ENCODE measurements around the gene GPC5. TPM values are rescaled to one million over a fixed set of nuclear protein-coding genes. Genes with fewer than 3 reads are reported as not detected.

The GPC5 gene
- total RNA-seq, 1 experiment from 2014 or later = 0.21 TPM

- no peak overlapping the region for H3K27ac ChIP-seq (ENCODE audit: low read depth, low read length, poor library complexity, severe bottlenecking)
- intact Hi-C loops (cut with micrococcal nuclease; ENCODE audit: unreplicated experiment) = no loop called here
- CTCF ChIA-PET = no interaction called here
- no peaks in the 10 kb centered on the region for H3K27me3 ChIP-seq (replicated peaks; ENCODE audit: insufficient read depth, low read depth, low read length, poor library complexity)
- POLR2A ChIA-PET (ENCODE audit: low non-redundant PET) = no interaction called here
- H3K9me3 ChIP-seq (ENCODE audit: low read depth, low read length, poor library complexity, severe bottlenecking) = no peaks in the 10 kb centered on the region
- no TSS peak for BruUV-seq (replicated peaks)
- no peak overlapping the region for H3K4me3 ChIP-seq (ENCODE audit: low read depth, low read length, poor library complexity, severe bottlenecking)
- no peak for DNase-seq (ENCODE audit: low spot score)
- H3K4me1 ChIP-seq (ENCODE audit: insufficient read depth, low read length, poor library complexity, severe bottlenecking) = peaks cover 12% of the 10 kb centered on the region
- H3K36me3 ChIP-seq (ENCODE audit: insufficient read depth, low read length, poor library complexity, severe bottlenecking) = no peaks in the 10 kb centered on the region
- TF ChIP-seq CTCF (conservative IDR thresholded peaks at IDR 0.05; ENCODE audit: low read depth, low read length) (no peak), EZH2 (IDR thresholded peaks at IDR 0.05; ENCODE audit: borderline replicate concordance, low read depth, low read length, poor library complexity, severe bottlenecking) (no peak)
Observed at GRCh38 chr13:92483894-92484293, 1085.5 kb downstream of the GPC5 start.

GRCh38 chr13:92487238-92487637 lies 1088.8 kb downstream of the GPC5 start:
- no peak for TF ChIP-seq CTCF (conservative IDR thresholded peaks at IDR 0.05; ENCODE audit: low read depth, low read length)
- TF ChIP-seq EZH2 (IDR thresholded peaks at IDR 0.05; ENCODE audit: borderline replicate concordance, low read depth, low read length, poor library complexity, severe bottlenecking) = no peak
- H3K27ac ChIP-seq (ENCODE audit: low read depth, low read length, poor library complexity, severe bottlenecking) = no peak overlapping the region
- DNase-seq (ENCODE audit: low spot score) = no peak
- no TSS peak for BruUV-seq (replicated peaks)
- H3K4me1 ChIP-seq (ENCODE audit: insufficient read depth, low read length, poor library complexity, severe bottlenecking) = peaks cover 14% of the 10 kb centered on the region
- ChIA-PET POLR2A (ENCODE audit: low non-redundant PET) (no interaction called here), CTCF (no interaction called here)
- no peak overlapping the region for H3K4me3 ChIP-seq (ENCODE audit: low read depth, low read length, poor library complexity, severe bottlenecking)
- intact Hi-C loops (cut with micrococcal nuclease; ENCODE audit: unreplicated experiment) = no loop called here
- no peaks in the 10 kb centered on the region for H3K36me3 ChIP-seq (ENCODE audit: insufficient read depth, low read length, poor library complexity, severe bottlenecking)
- H3K9me3 ChIP-seq (ENCODE audit: low read depth, low read length, poor library complexity, severe bottlenecking) = no peaks in the 10 kb centered on the region
- no peaks in the 10 kb centered on the region for H3K27me3 ChIP-seq (replicated peaks; ENCODE audit: insufficient read depth, low read depth, low read length, poor library complexity)

- peaks cover 14% of the 10 kb centered on the region for H3K4me1 ChIP-seq (ENCODE audit: insufficient read depth, low read length, poor library complexity, severe bottlenecking)
- intact Hi-C loops (cut with micrococcal nuclease; ENCODE audit: unreplicated experiment) = no loop called here
- no peaks in the 10 kb centered on the region for H3K36me3 ChIP-seq (ENCODE audit: insufficient read depth, low read length, poor library complexity, severe bottlenecking)
- no peaks in the 10 kb centered on the region for H3K27me3 ChIP-seq (replicated peaks; ENCODE audit: insufficient read depth, low read depth, low read length, poor library complexity)
- H3K9me3 ChIP-seq (ENCODE audit: low read depth, low read length, poor library complexity, severe bottlenecking) = no peaks in the 10 kb centered on the region
- no TSS peak for BruUV-seq (replicated peaks)
- peak; percentile 72 for DNase-seq (ENCODE audit: low spot score)
- TF ChIP-seq EZH2 (IDR thresholded peaks at IDR 0.05; ENCODE audit: borderline replicate concordance, low read depth, low read length, poor library complexity, severe bottlenecking) (no peak), CTCF (conservative IDR thresholded peaks at IDR 0.05; ENCODE audit: low read depth, low read length) (no peak)
- ChIA-PET POLR2A (ENCODE audit: low non-redundant PET) (no interaction called here), CTCF (no interaction called here)
- no peak overlapping the region for H3K27ac ChIP-seq (ENCODE audit: low read depth, low read length, poor library complexity, severe bottlenecking)
- no peak overlapping the region for H3K4me3 ChIP-seq (ENCODE audit: low read depth, low read length, poor library complexity, severe bottlenecking)
Observed at GRCh38 chr13:92488249-92488852, 1089.9 kb downstream of the GPC5 start.

All from A673 (cell line).